Mononuclear cell (primary cell): ENCODE measurements around the gene C1QB. TPM values are rescaled to one million over a fixed set of nuclear protein-coding genes. Genes with fewer than 3 reads are reported as not detected.

Experiments
- H3K27me3 ChIP-seq: 2 replicates; pipeline ENCODE4 v1.6.0; 2011; ENCODE audit warnings: low read length, control low read depth; ENCODE audit not compliant: insufficient read depth
- H3K4me1 ChIP-seq: 2 replicates; pipeline ENCODE4 v1.5.1; 2011; ENCODE audit warnings: mild to moderate bottlenecking, low read length, control low read depth; ENCODE audit not compliant: insufficient read depth
- H3K4me3 ChIP-seq: 2 replicates; pipeline ENCODE4 v1.5.1; 2011; ENCODE audit warnings: mild to moderate bottlenecking, low read length, moderate library complexity
- H3K9me3 ChIP-seq: 2 replicates; pipeline ENCODE4 v1.5.1; 2011; ENCODE audit warnings: low read depth, mild to moderate bottlenecking, control low read depth, low read length
- total RNA-seq: library from RNA; depleted of rRNA; stranded (reverse); fragments of >200 nt; gene quantifications from one replicate; pipeline ENCODE4 v1.2.3, GENCODE V29; 2012

C1QB gene
- total RNA-seq, 1 donor: 2.1 TPM

GRCh38 chr1:22710701-22711049 lies 57.6 kb downstream of the C1QB start, which contains the start of gene EPHB2:
Gene EPHB2, plus strand, starts transcription at chr1:22710839. Its CDS starts 144 bp downstream, at chr1:22710983.
- Histone ChIP-seq H3K4me3 (no peak within 1 kb of the TSS), H3K9me3 (no peaks in the 10 kb centered on the region), H3K27me3 (peaks cover 39% of the 10 kb centered on the region), H3K4me1 (peaks cover 27% of the 10 kb centered on the region)

DNA sequence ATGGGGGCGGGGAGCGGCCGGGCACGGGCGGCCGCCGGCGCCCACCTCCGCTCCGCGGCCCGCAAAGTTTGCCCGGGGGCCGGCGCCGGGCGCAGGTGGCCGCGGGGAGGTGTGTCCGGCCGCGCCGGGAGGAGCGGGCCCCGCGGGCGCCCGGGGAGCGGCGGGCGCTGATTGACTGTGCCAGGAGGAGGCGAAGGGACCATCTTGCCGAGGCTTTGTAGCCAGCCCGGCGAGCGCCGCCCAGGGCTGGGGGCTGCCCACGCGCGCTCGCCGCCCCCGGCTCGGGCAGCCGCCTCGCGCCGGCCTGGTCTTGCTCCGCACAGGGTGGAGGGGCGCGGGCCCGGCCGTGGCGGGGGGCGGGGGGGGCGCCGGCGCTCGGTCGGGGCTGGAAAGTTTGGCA lies 58.0 kb downstream of the C1QB start:
- no peak overlapping the region for H3K4me3 ChIP-seq
- no peaks in the 10 kb centered on the region for H3K9me3 ChIP-seq
- H3K4me1 ChIP-seq: peaks cover 27% of the 10 kb centered on the region
- H3K27me3 ChIP-seq: peaks cover 39% of the 10 kb centered on the region

Other genes starting within 250 kb of the C1QB start
- 14.8 TPM for gene ZBTB40, start 201.4 kb upstream of the C1QB start, total RNA-seq
- not detected for gene EPHA8, start 89.7 kb upstream of the C1QB start, total RNA-seq
- gene C1QA, start 16.6 kb upstream of the C1QB start, total RNA-seq: 6.1 TPM
- gene C1QC, start 9.6 kb upstream of the C1QB start, total RNA-seq: 0.52 TPM
- 1.0 TPM for gene EPHB2, start 57.6 kb downstream of the C1QB start, total RNA-seq